ENCODE data around the gene AK8.
"Not testable (repeated sequence)": the region's sequence is repeated elsewhere in the genome, so short reads cannot be mapped to it uniquely, and the experiment has no call there.

AK8 gene

GRCh38 chr9:132722564-132723065 is 155.5 kb downstream of the AK8 start:
- DNase-seq (ENCODE audit: insufficient read length, low spot score) (no peak), FAIRE-seq (no peak)

GRCh38 chr9:132721661-132722060 is 156.4 kb downstream of the AK8 start:
- FAIRE-seq (no peak), DNase-seq (ENCODE audit: insufficient read length, low spot score) (no peak)

DNA sequence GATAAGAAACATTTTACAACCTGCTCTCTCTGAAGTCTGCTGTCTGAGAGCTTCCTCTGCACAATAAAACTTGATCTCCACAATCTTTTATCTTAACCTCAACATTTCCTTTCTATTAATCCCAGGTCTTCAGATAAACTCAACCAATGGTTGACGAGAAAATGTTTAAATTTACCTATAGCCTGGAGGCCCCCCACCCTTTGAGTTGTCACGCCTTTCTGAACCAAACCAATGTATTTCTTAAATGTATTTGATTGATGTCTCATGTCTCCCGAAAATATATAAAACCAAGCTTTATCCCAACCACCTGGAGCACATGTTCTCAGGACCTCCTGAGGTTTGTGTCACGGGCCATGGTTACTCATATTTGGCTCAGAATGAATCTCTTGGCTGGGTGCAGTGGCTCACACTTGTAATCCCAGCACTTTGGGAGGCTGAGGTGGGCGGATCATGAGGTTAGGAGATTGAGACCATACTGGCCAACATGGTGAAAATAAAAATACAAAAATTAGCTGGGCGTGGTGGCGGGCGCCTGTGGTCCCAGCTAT is 159.6 kb downstream of the AK8 start:
- DNase-seq (ENCODE audit: insufficient read length, low spot score); FAIRE-seq: not testable (repeated sequence)

DNA sequence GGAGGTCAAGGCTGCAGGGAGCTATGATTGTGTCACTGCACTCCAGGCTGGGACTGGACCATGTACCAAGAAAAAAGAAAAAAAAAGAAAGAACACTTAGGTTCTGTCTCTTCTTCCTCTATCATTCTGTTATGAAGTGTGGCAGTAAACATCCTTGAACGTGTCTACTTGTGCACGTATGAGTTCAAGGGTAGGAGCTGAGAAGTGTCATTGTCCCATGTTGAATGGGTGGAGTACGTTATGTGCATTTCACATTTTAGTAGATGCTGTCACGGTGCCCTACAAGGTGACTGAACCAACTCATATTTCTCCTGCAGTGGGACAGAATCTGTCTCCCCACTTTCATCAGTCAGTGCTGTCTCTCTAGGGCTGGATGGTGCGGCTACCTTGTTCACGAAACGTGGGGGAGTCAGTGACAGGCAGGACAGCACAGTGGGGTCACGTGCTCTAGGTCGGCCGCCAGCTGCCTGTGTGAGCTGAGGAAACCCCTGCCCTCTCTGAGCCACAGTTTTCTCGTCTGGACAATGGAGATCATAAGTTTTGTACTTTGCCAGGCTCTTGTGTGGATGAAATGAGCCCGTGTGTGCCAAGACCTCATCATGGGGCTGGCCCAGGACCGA is 160.6 kb downstream of the AK8 start:
- DNase-seq (ENCODE audit: insufficient read length, low spot score) (no peak), FAIRE-seq (no peak)

DNA sequence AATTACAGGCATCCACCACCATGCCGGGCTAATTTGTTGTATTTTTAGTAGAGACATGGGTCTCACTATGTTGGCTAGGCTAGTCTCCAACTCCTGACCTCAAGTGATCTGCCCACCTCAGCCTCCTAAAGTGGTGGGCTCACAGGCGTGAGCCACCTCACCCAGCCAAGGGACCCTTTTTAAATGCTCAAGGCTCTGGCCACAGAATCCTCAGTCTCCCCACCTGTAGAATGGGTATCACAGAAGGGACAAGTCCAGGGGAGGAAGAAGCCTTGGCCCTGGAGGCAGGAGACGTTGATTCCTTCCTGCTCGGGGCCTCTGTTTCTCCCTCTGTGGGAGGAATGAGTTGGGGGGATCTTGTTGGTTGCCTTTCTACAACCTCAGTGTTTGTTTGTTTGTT is 162.1 kb downstream of the AK8 start:
- FAIRE-seq: no peak
- no peak for DNase-seq (ENCODE audit: insufficient read length, low spot score)

DNA sequence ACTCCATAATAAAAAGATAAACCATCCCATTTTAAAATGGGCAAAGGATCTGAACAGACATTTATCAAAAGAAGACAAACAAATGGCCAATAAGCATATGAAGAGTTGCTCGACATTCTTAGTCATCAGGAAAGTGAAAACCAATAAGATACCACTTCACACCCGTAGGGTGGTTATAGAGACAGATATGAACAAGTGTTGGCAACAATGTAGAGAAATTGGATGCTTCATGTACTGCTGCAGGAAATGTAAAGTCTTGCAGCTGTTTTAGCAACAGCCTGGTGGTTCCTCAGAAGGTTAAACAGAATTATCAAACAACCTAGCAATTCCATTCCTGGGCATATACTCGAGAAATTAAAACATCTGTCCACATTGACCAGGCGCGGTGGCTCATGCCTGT is 165.3 kb downstream of the AK8 start:
- FAIRE-seq (no peak), DNase-seq (ENCODE audit: insufficient read length, low spot score) (no peak)

DNA sequence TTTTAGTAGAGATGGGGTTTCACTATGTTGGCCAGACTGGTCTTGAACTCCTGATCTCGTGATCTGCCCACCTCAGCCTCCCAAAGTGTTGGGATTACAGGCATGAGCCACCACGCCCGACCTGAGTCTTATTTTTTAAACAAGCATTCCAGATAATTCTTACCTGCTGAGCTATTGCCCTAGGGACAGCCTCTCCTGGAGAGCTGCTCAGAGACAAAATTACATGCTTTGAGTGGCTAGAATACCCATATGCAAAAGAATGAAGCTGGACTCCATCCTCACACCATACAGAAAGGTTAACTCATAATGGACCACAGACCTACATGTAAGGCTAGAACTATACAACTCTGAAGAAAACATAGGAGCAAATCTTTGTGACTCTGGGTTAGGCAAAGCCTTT is 166.2 kb downstream of the AK8 start:
- DNase-seq (ENCODE audit: insufficient read length, low spot score) (no peak), FAIRE-seq (no peak)

- not testable (repeated sequence) for DNase-seq (ENCODE audit: insufficient read length, low spot score); FAIRE-seq
Observed at GRCh38 chr9:132711152-132711551, 166.9 kb downstream of the AK8 start.

DNA sequence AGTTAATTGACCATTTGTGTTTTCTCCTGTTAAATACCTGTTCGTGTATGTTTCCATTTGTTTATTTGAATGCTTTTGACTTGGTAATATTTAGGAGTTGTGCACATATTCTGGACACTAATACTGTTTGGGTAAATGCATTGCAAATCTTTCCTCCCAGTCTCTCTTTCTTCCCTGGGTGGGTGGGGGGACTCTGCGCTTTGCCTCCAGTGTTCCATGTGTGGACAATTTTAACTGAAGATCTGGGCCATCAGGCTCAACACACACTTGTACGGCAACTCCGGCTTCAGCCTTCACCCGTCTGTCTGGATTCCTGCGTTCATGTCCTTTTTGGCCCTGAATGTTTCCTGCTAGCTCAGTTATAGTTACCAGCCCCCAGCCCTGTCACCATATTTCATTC is 167.8 kb downstream of the AK8 start:
- DNase-seq (ENCODE audit: insufficient read length, low spot score) (no peak), FAIRE-seq (no peak)

DNA sequence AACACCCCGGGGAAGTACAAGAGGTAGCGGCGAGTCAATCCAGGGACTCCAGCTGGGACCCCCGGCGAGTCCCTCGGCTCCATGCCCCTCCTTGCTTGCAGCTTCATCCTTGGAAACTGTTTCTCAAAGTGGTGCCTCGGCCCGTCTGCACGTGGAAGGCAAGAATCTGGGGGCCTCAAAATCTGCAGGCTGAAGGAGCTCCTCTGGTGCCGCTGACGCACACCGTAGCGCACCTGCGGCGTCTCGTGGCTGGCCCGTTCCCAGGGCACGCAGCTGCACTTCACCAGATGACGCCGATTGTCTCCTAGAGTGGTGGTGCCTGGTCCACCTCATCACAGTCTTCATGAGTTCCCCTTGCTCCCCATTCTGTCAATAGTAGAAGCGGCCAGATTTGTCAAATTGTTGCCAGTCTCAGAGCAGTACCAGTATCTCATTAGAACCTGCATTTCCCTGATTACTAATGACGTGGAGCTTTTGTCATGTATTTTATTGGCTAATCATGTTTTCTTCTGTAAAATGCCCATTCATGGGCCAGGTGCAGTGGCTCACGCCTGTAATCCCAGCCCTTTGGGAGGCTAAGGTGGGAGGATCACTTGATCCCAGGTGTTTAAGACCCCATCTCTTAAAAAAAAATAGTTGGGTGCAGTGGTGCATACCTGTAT is 169.2 kb downstream of the AK8 start:
- FAIRE-seq (no peak), DNase-seq (ENCODE audit: insufficient read length, low spot score) (no peak)

- DNase-seq (ENCODE audit: insufficient read length, low spot score) (no peak), FAIRE-seq (no peak)
Observed at GRCh38 chr9:132708239-132708638, 169.8 kb downstream of the AK8 start.

DNA sequence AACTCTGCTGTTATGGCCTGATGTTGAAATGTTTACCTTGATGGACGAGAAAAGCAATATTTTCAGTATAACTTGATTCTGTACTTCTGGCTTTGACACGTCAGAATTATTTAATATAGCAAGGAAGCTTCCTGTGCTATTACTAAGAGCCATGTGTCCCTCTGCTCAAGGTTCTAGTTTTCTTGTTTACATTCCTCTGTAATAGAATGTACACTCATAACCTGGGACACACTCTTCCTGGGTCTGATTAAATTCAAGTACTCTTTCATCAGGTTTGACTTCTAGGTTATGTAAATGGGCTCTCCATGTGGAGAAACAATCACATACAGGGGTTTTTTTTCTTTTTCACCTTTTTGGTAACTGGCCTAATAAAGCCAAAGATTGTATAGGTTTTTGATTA is 174.7 kb downstream of the AK8 start:
- no peak for FAIRE-seq

DNA sequence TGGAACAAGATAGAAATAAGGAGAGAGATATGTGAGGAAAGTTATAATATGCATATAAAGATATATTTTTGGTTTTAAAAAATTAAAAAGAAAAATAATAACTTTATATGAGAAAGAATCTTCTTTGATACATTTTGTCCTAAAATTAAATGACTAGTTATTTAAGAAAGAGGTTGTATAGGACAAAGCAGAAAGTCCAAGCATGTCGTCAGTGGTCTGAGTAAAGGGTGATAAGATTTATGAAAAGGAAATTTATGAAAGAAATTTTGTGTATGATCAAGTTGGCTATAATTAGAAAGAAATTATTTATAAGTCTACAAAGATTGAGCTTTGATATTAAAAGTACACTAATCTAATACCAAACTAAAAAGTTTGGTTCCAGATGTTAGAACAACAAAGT is 175.8 kb downstream of the AK8 start:
- FAIRE-seq (no peak), DNase-seq (ENCODE audit: insufficient read length, low spot score) (no peak)

More for the DNA sequence above, 174.7 kb downstream of the AK8 start:
- DNase-seq (ENCODE audit: insufficient read length, low spot score): no peak

DNA sequence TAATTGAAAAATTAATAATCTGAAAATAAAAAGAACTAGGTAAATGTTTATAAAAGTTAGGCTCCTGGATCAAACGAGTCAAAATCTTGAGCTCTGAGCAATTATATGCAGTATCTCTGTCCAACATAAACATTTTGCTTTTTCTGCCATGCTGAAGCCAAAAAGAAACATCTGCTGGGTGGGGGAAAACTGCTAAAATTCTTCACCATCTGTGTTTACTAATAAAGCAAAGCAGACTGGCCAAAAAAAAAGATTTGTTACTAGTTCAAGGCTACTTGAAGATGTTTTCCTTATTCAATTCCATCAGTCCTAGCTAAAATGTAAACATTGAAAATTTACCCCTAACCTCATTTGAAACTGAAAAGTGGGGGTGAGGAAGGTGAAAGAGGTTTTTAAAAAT is 178.1 kb downstream of the AK8 start:
- DNase-seq (ENCODE audit: insufficient read length, low spot score) (no peak), FAIRE-seq (no peak)

- FAIRE-seq (no peak), DNase-seq (ENCODE audit: insufficient read length, low spot score) (no peak)
Observed at GRCh38 chr9:132698989-132699388, 179.1 kb downstream of the AK8 start.

GRCh38 chr9:132697230-132697629 is 180.9 kb downstream of the AK8 start:
- no peak for FAIRE-seq
- no peak for DNase-seq (ENCODE audit: insufficient read length, low spot score)

- no peak for FAIRE-seq
- DNase-seq (ENCODE audit: insufficient read length, low spot score): no peak
Observed at GRCh38 chr9:132694144-132694543, 183.9 kb downstream of the AK8 start.

DNA sequence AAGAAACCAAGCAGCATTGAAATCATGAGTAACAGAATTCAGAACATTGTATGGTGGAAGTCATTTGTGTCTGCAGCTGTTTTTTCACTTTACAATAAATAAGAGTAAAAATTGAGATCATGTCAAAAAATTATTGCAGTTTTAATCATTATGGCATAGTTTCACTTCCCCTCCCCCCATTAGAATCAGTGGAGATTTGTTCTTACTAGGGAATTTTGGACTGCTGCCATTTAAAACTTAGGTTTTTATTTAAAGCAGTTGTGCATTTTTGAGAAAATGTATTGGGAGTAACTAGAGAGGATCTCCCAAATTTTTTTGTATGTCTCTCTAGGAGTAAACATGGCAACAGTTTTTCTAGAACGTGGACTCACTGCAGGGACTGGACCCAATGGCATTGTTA is 187.4 kb downstream of the AK8 start:
- FAIRE-seq (no peak), DNase-seq (ENCODE audit: insufficient read length, low spot score) (no peak)

DNA sequence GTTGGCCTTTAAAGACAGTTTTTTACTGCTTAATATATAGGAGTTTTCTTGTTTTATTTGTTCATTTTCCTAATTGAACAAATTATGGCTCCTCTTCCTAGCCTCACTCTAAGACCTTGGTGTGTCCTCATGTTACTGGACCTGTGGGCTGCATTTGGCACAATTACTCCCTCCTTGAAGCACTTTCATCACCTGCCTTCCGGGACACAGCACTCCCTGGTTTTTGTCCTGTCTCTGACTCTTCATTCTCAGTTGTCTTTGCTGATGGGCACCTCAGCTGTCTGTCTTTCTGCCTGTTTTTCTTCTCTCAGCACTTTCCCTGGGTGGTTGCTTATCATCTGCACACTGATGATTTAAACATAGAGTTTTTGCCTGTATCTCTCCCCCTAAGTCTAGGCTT is 194.2 kb downstream of the AK8 start:
- DNase-seq (ENCODE audit: insufficient read length, low spot score): no peak
- FAIRE-seq: no peak

DNA sequence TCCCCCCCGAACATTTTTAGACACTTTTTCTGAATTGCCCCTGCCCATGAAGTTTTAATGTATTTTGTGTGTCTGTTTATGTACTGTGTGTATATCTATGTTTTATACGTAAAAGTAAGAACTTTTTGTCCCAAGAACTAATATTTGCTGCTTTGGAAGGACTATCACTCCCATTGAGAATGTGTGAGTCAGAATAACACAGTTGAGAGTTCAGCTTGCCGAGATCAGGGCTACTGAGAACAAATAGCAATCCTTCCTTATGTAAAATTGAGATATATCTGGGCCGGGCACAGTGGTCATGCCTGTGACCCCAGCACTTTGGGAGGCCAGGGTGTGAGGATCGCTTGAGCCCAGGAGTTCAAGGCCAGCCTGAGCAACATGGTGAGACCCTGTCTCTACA is 196.5 kb downstream of the AK8 start:
- DNase-seq (ENCODE audit: insufficient read length, low spot score) (no peak), FAIRE-seq (no peak)

DNA sequence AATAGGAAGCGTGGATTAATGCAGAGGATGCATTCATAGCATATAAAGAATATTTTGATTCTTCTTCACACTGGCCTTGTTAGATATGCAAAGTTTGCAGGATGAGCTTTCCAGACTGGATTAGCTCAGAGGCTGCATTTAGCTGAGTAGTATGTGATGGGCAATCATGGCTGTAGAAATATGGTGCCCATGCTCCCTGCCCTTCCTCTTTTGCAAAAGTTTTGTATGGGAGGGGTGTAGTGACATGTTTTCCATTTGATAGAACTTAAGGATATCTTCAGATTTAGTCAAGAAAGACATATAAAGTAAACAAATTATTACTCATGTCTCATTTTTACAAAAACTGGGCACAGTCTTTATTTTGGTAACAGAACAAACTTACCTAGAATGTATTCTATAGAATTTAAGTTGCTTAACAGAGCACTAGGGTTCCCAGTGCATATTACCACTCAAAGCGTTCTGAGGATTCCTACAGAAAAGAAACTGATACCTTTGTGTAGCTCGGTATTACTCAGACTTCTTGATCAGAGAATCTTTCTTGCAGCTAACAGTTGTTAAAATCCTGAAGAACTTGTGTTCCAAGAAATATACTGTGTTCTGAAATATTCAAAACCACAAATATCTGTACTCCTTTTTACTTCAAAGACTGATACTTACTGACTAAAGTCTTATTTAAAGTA is 198.0 kb downstream of the AK8 start:
- no peak for DNase-seq (ENCODE audit: insufficient read length, low spot score)
- FAIRE-seq: no peak

DNA sequence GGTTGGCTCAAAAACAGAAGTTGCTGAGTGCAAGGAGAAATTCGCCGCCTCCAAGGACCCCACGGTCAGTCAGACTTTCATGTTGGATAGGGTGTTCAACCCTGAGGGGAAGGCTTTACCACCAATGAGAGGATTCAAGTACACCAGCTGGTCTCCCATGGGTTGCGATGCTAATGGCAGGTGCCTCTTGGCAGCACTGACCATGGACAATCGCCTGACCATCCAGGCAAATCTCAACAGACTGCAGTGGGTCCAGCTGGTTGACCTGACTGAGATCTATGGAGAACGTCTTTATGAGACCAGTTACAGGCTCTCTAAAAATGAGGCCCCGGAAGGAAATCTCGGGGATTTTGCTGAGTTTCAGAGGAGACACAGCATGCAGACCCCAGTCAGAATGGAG is 200.1 kb downstream of the AK8 start:
- DNase-seq (ENCODE audit: insufficient read length, low spot score) (no peak), FAIRE-seq (no peak)

Measured in HTR-8/SVneo (cell line).